Thymus (tissue), 11 donors: ENCODE results near the gene M6PR. TPM values are rescaled to one million over a fixed set of nuclear protein-coding genes. Genes with fewer than 3 reads are reported as not detected.
"Not testable (repeated sequence)": the region's sequence is repeated elsewhere in the genome, so short reads cannot be mapped to it uniquely, and the experiment has no call there.

Experiments
- DNase-seq, 9 donors: peaks; one replicate each; pipeline ENCODE4 v3.0.0-alpha.2; 2013; ENCODE audit warnings: low spot score in 9 of 9, low read depth in 6 of 9, missing footprints in 1 of 9
- H3K27ac ChIP-seq, 2 donors: one replicate each; pipeline ENCODE4 v1.5.1; 2013; ENCODE audit warnings: control low read depth in 1 of 2, low read depth in 1 of 2, low read length in 1 of 2, mild to moderate bottlenecking in 1 of 2, moderate library complexity in 1 of 2
- H3K27me3 ChIP-seq, 2 donors: one replicate each; pipeline ENCODE4 v1.5.1; 2013; ENCODE audit warnings: low read length in 1 of 2; ENCODE audit not compliant: control insufficient read depth in 2 of 2, insufficient read depth in 1 of 2
- H3K36me3 ChIP-seq, 2 donors: one replicate each; pipeline ENCODE4 v1.5.1; 2013; ENCODE audit warnings: low read length in 1 of 2, mild to moderate bottlenecking in 1 of 2, moderate library complexity in 1 of 2; ENCODE audit not compliant: control insufficient read depth in 2 of 2, insufficient read depth in 2 of 2
- H3K4me1 ChIP-seq, 2 donors: one replicate each; pipeline ENCODE4 v1.5.1; 2013; ENCODE audit warnings: low read length in 2 of 2; ENCODE audit not compliant: control insufficient read depth in 2 of 2, insufficient read depth in 2 of 2
- H3K4me3 ChIP-seq, 2 donors: one replicate each; pipeline ENCODE4 v1.5.1; 2013; ENCODE audit warnings: low read length in 2 of 2, control low read depth in 1 of 2, mild to moderate bottlenecking in 1 of 2
- H3K9me3 ChIP-seq, 2 donors: one replicate each; pipeline ENCODE4 v1.5.1; 2013; ENCODE audit warnings: low read length in 1 of 2, mild to moderate bottlenecking in 1 of 2; ENCODE audit not compliant: control insufficient read depth in 2 of 2, insufficient read depth in 1 of 2
- WGBS: extraction: QIAGEN DNeasy Blood & Tissue Kit; methylation state at CpG from one replicate; pipeline ENCODE4 v1.1.7; 2013; 5-methylcytosine and 5-hydroxymethylcytosine counted together
- polyA plus RNA-seq: library from polyadenylated mRNA; stranded (reverse); fragments of 200-250 nt; gene quantifications from one replicate; pipeline ENCODE4 v1.2.3, GENCODE V29; 2013
- total RNA-seq: library from RNA; stranded (reverse); fragments of 120-200 nt; gene quantifications from one replicate; pipeline ENCODE4 v1.2.4, GENCODE V29; 2013
- donor health status: healthy.

M6PR gene
- total and polyA plus RNA-seq, 2 donors, result 101 to 166 TPM

GRCh38 chr12:8911606-8912268 is 37.7 kb downstream of the M6PR start:
- WGBS, result 88% methylated on average over 3 of the region's 3 CpGs
- Histone ChIP-seq H3K4me1 (peaks cover 8 to 21% of the 10 kb centered on the region in 2 donors), H3K9me3 (no peaks in the 10 kb centered on the region), H3K4me3 (no peak overlapping the region), H3K27ac (no peak overlapping the region), H3K27me3 (no peaks in the 10 kb centered on the region), H3K36me3 (no peaks in the 10 kb centered on the region)
- peak in 1 of 9 donors; percentile 38 for DNase-seq

GRCh38 chr12:8909752-8910151 is 39.7 kb downstream of the M6PR start:
- DNase-seq, result no peak
- no peaks in the 10 kb centered on the region for H3K36me3 ChIP-seq
- 85% methylated on average over 5 of the region's 5 CpGs for WGBS
- H3K27ac ChIP-seq, result no peak overlapping the region
- peaks cover 0 to 12% of the 10 kb centered on the region in 2 donors for H3K4me1 ChIP-seq
- H3K9me3 ChIP-seq, result no peaks in the 10 kb centered on the region
- H3K27me3 ChIP-seq, result no peaks in the 10 kb centered on the region
- H3K4me3 ChIP-seq, result no peak overlapping the region

- no peaks in the 10 kb centered on the region for H3K4me1 ChIP-seq
- WGBS, result 68% methylated on average over 3 of the region's 3 CpGs
- no peaks in the 10 kb centered on the region for H3K36me3 ChIP-seq
- DNase-seq, result no peak
- no peaks in the 10 kb centered on the region for H3K9me3 ChIP-seq
- no peaks in the 10 kb centered on the region for H3K27me3 ChIP-seq
- no peak overlapping the region for H3K27ac ChIP-seq
- no peak overlapping the region for H3K4me3 ChIP-seq
Observed at GRCh38 chr12:8907513-8907912, 41.9 kb downstream of the M6PR start.

- no peaks in the 10 kb centered on the region for H3K4me1 ChIP-seq
- no peak overlapping the region for H3K4me3 ChIP-seq
- DNase-seq, result no peak
- no peaks in the 10 kb centered on the region for H3K27me3 ChIP-seq
- H3K36me3 ChIP-seq, result no peaks in the 10 kb centered on the region
- H3K9me3 ChIP-seq, result no peaks in the 10 kb centered on the region
- 73% methylated on average over 16 of the region's 16 CpGs for WGBS
- H3K27ac ChIP-seq, result no peak overlapping the region
Observed at GRCh38 chr12:8906266-8907180, 42.9 kb downstream of the M6PR start.

- no peaks in the 10 kb centered on the region for H3K4me1 ChIP-seq
- DNase-seq, result no peak
- H3K9me3 ChIP-seq, result no peaks in the 10 kb centered on the region
- no peaks in the 10 kb centered on the region for H3K36me3 ChIP-seq
- no peak overlapping the region for H3K27ac ChIP-seq
- 96% methylated on average over 10 of the region's 10 CpGs for WGBS
- H3K4me3 ChIP-seq, result no peak overlapping the region
- H3K27me3 ChIP-seq, result no peaks in the 10 kb centered on the region
Observed at GRCh38 chr12:8905546-8905945, 43.9 kb downstream of the M6PR start.

- DNase-seq, result no peak
- H3K27ac ChIP-seq, result no peak overlapping the region
- H3K4me1 ChIP-seq, result no peaks in the 10 kb centered on the region
Observed at GRCh38 chr12:8904665-8905064, 44.8 kb downstream of the M6PR start.

GRCh38 chr12:8903646-8904045 is 45.8 kb downstream of the M6PR start:
- 91% methylated on average over 3 of the region's 3 CpGs for WGBS

More at GRCh38 chr12:8904665-8905064, 44.8 kb downstream of the M6PR start:
- no peaks in the 10 kb centered on the region for H3K9me3 ChIP-seq
- no peaks in the 10 kb centered on the region for H3K27me3 ChIP-seq
- H3K4me3 ChIP-seq, result no peak overlapping the region
- H3K36me3 ChIP-seq, result no peaks in the 10 kb centered on the region

GRCh38 chr12:8902703-8903102 is 46.7 kb downstream of the M6PR start:
- H3K4me1 ChIP-seq, DNase-seq, H3K27me3 ChIP-seq, H3K36me3 ChIP-seq, H3K4me3 ChIP-seq, H3K9me3 ChIP-seq, H3K27ac ChIP-seq: not testable (repeated sequence)
- 35% methylated on average over 5 of the region's 5 CpGs for WGBS

More at GRCh38 chr12:8903646-8904045, 45.8 kb downstream of the M6PR start:
- Histone ChIP-seq H3K27ac (no peak overlapping the region), H3K27me3 (no peaks in the 10 kb centered on the region), H3K4me1 (no peaks in the 10 kb centered on the region), H3K9me3 (no peaks in the 10 kb centered on the region), H3K36me3 (no peaks in the 10 kb centered on the region), H3K4me3 (no peak overlapping the region)
- no peak for DNase-seq

- H3K27ac ChIP-seq, result no peak overlapping the region
- 80% methylated on average over 6 of the region's 6 CpGs for WGBS
Observed at GRCh38 chr12:8899830-8900229, 49.6 kb downstream of the M6PR start.

More at GRCh38 chr12:8899830-8900229, 49.6 kb downstream of the M6PR start:
- H3K4me3 ChIP-seq, result no peak overlapping the region
- no peaks in the 10 kb centered on the region for H3K36me3 ChIP-seq
- H3K27me3 ChIP-seq, result no peaks in the 10 kb centered on the region
- H3K4me1 ChIP-seq, result no peaks in the 10 kb centered on the region
- H3K9me3 ChIP-seq, result peaks cover 0 to 3% of the 10 kb centered on the region in 2 donors
- DNase-seq, result no peak
